Type B pancreatic cell (in vitro differentiated cells): ENCODE data around the gene TENM4. TPM values are rescaled to one million over a fixed set of nuclear protein-coding genes. Genes with fewer than 3 reads are reported as not detected.
A peak's percentile ranks its signal among the peaks of the same experiment; 100 is the strongest.

ENCODE experiments used
- DNase-seq: peaks from one replicate; pipeline ENCODE4 v3.0.0; 2021; ENCODE audit warnings: mixed read lengths; ENCODE audit not compliant: unreplicated experiment; ENCODE audit errors: extremely low spot score
- H3K27ac Mint-ChIP-seq: 2 replicates; pipeline ENCODE4 v1.8.0; 2021; ENCODE audit warnings: mild to moderate bottlenecking, mixed read lengths
- H3K27me3 Mint-ChIP-seq: 2 replicates; pipeline ENCODE4 v1.8.0; 2021; ENCODE audit warnings: mixed read lengths
- H3K36me3 Mint-ChIP-seq: 2 replicates; pipeline ENCODE4 v1.8.0; 2021; ENCODE audit warnings: mixed read lengths
- H3K4me1 Mint-ChIP-seq: one replicate; pipeline ENCODE4 v1.8.0; 2021; ENCODE audit warnings: mixed read lengths; ENCODE audit not compliant: unreplicated experiment
- H3K4me3 Mint-ChIP-seq: 2 replicates; pipeline ENCODE4 v1.8.0; 2021; ENCODE audit warnings: mild to moderate bottlenecking, mixed read lengths
- H3K9me3 Mint-ChIP-seq: 2 replicates; pipeline ENCODE4 v1.8.0; 2021; ENCODE audit warnings: mixed read lengths
- CTCF ChIP-seq: fragments of 200-600 bp; sonication (generic); conservative IDR thresholded peaks from 2 replicates; pipeline ENCODE4 v1.5.0; 2021; ENCODE audit warnings: antibody characterized with exemption, mild to moderate bottlenecking
- total RNA-seq: library from RNA; stranded (reverse); gene quantifications from 2 replicates; pipeline ENCODE4 v1.2.1, GENCODE V29; 2021; ENCODE audit warnings: low replicate concordance

Gene TENM4
- total RNA-seq, 1 donor from 2014 or later, result 156 TPM

- Mint-ChIP-seq H3K4me3 (peak overlapping the region; percentile 4), H3K9me3 (no peaks in the 10 kb centered on the region), H3K27ac (no peak overlapping the region), H3K27me3 (no peaks in the 10 kb centered on the region), H3K4me1 (peaks cover 66% of the 10 kb centered on the region), H3K36me3 (peaks cover 6% of the 10 kb centered on the region)
- no peak for TF ChIP-seq CTCF
- DNase-seq, result no peak
These were observed 204.3 kb downstream of the TENM4 start for GRCh38 chr11:79236541-79236971.

GRCh38 chr11:79235696-79236095, 205.1 kb downstream of the TENM4 start:
- H3K4me3 Mint-ChIP-seq, result peak overlapping the region; percentile 15
- peaks cover 6% of the 10 kb centered on the region for H3K36me3 Mint-ChIP-seq
- H3K27ac Mint-ChIP-seq, result peak overlapping the region; percentile 78
- DNase-seq, result no peak
- no peaks in the 10 kb centered on the region for H3K9me3 Mint-ChIP-seq
- no peak for TF ChIP-seq CTCF
- no peaks in the 10 kb centered on the region for H3K27me3 Mint-ChIP-seq
- peaks cover 59% of the 10 kb centered on the region for H3K4me1 Mint-ChIP-seq

- no peak for TF ChIP-seq CTCF
- Mint-ChIP-seq H3K4me3 (no peak overlapping the region), H3K36me3 (peaks cover 6% of the 10 kb centered on the region), H3K9me3 (no peaks in the 10 kb centered on the region), H3K27me3 (no peaks in the 10 kb centered on the region), H3K27ac (no peak overlapping the region), H3K4me1 (peaks cover 52% of the 10 kb centered on the region)
- no peak for DNase-seq
These were observed 208.5 kb downstream of the TENM4 start for GRCh38 chr11:79232346-79232745.

GRCh38 chr11:79229047-79229446, 211.8 kb downstream of the TENM4 start:
- no peaks in the 10 kb centered on the region for H3K9me3 Mint-ChIP-seq
- H3K4me3 Mint-ChIP-seq, result no peak overlapping the region
- H3K4me1 Mint-ChIP-seq, result peaks cover 38% of the 10 kb centered on the region
- no peak overlapping the region for H3K27ac Mint-ChIP-seq
- DNase-seq, result no peak
- H3K36me3 Mint-ChIP-seq, result peaks cover 6% of the 10 kb centered on the region
- TF ChIP-seq CTCF, result no peak
- H3K27me3 Mint-ChIP-seq, result no peaks in the 10 kb centered on the region

GRCh38 chr11:79227767-79228755, 212.8 kb downstream of the TENM4 start:
- H3K4me1 Mint-ChIP-seq, result peaks cover 32% of the 10 kb centered on the region

More at GRCh38 chr11:79227767-79228755, 212.8 kb downstream of the TENM4 start:
- Mint-ChIP-seq H3K27me3 (no peaks in the 10 kb centered on the region), H3K9me3 (no peaks in the 10 kb centered on the region), H3K36me3 (peaks cover 7% of the 10 kb centered on the region), H3K4me3 (no peak overlapping the region), H3K27ac (no peak overlapping the region)
- no peak for TF ChIP-seq CTCF
- peak; percentile 18 for DNase-seq
